ENCODE data around the gene BNC2. TPM values are rescaled to one million over a fixed set of nuclear protein-coding genes. Genes with fewer than 3 reads are reported as not detected.

BNC2 gene
- total RNA-seq, 1 experiment from 2014 or later = not detected

GRCh38 chr9:16817514-16817913, 53.0 kb downstream of the BNC2 start:
- Mint-ChIP-seq H3K36me3 (ENCODE audit: insufficient read depth, unreplicated experiment) (no peaks in the 10 kb centered on the region), H3K9me3 (ENCODE audit: low read depth, unreplicated experiment) (no peaks in the 10 kb centered on the region), H3K27ac (ENCODE audit: unreplicated experiment) (no peak overlapping the region), H3K4me1 (ENCODE audit: low read depth, unreplicated experiment) (no peaks in the 10 kb centered on the region), H3K4me3 (ENCODE audit: low read depth, unreplicated experiment) (no peak overlapping the region), H3K27me3 (ENCODE audit: unreplicated experiment) (no peaks in the 10 kb centered on the region)
- CTCF ChIA-PET = no interaction called here
- BruUV-seq (replicated peaks) = no TSS peak
- no peak for DNase-seq
- intact Hi-C loops (cut with micrococcal nuclease; ENCODE audit: unreplicated experiment) = no loop called here
- no peak for TF ChIP-seq CTCF (IDR thresholded peaks at IDR 0.05; ENCODE audit: unreplicated experiment)

GRCh38 chr9:16817002-16817401, 53.5 kb downstream of the BNC2 start:
- Mint-ChIP-seq H3K36me3 (ENCODE audit: insufficient read depth, unreplicated experiment) (no peaks in the 10 kb centered on the region), H3K27ac (ENCODE audit: unreplicated experiment) (no peak overlapping the region), H3K4me1 (ENCODE audit: low read depth, unreplicated experiment) (no peaks in the 10 kb centered on the region), H3K9me3 (ENCODE audit: low read depth, unreplicated experiment) (no peaks in the 10 kb centered on the region), H3K27me3 (ENCODE audit: unreplicated experiment) (no peaks in the 10 kb centered on the region), H3K4me3 (ENCODE audit: low read depth, unreplicated experiment) (no peak overlapping the region)
- no peak for DNase-seq
- CTCF ChIA-PET = no interaction called here
- no peak for TF ChIP-seq CTCF (IDR thresholded peaks at IDR 0.05; ENCODE audit: unreplicated experiment)
- no TSS peak for BruUV-seq (replicated peaks)
- intact Hi-C loops (cut with micrococcal nuclease; ENCODE audit: unreplicated experiment) = no loop called here

- intact Hi-C loops (cut with micrococcal nuclease; ENCODE audit: unreplicated experiment) = no loop called here
- H3K27me3 Mint-ChIP-seq (ENCODE audit: unreplicated experiment) = no peaks in the 10 kb centered on the region
- CTCF ChIA-PET = no interaction called here
- no peaks in the 10 kb centered on the region for H3K9me3 Mint-ChIP-seq (ENCODE audit: low read depth, unreplicated experiment)
- no peak overlapping the region for H3K4me3 Mint-ChIP-seq (ENCODE audit: low read depth, unreplicated experiment)
- no peak for DNase-seq
- BruUV-seq (replicated peaks) = no TSS peak
- H3K36me3 Mint-ChIP-seq (ENCODE audit: insufficient read depth, unreplicated experiment) = no peaks in the 10 kb centered on the region
- no peak overlapping the region for H3K27ac Mint-ChIP-seq (ENCODE audit: unreplicated experiment)
- no peaks in the 10 kb centered on the region for H3K4me1 Mint-ChIP-seq (ENCODE audit: low read depth, unreplicated experiment)
- TF ChIP-seq CTCF (IDR thresholded peaks at IDR 0.05; ENCODE audit: unreplicated experiment) = no peak
These were observed 54.5 kb downstream of the BNC2 start for GRCh38 chr9:16816011-16816410.

- Mint-ChIP-seq H3K27ac (ENCODE audit: unreplicated experiment) (no peak overlapping the region), H3K4me3 (ENCODE audit: low read depth, unreplicated experiment) (no peak overlapping the region), H3K36me3 (ENCODE audit: insufficient read depth, unreplicated experiment) (no peaks in the 10 kb centered on the region), H3K9me3 (ENCODE audit: low read depth, unreplicated experiment) (no peaks in the 10 kb centered on the region), H3K4me1 (ENCODE audit: low read depth, unreplicated experiment) (no peaks in the 10 kb centered on the region), H3K27me3 (ENCODE audit: unreplicated experiment) (no peaks in the 10 kb centered on the region)
- CTCF ChIA-PET = no interaction called here
- DNase-seq = no peak
- intact Hi-C loops (cut with micrococcal nuclease; ENCODE audit: unreplicated experiment) = no loop called here
- TF ChIP-seq CTCF (IDR thresholded peaks at IDR 0.05; ENCODE audit: unreplicated experiment) = no peak
- BruUV-seq (replicated peaks) = no TSS peak
These were observed 55.4 kb downstream of the BNC2 start for GRCh38 chr9:16815079-16815478.

- no peak for DNase-seq
- Mint-ChIP-seq H3K36me3 (ENCODE audit: insufficient read depth, unreplicated experiment) (no peaks in the 10 kb centered on the region), H3K4me3 (ENCODE audit: low read depth, unreplicated experiment) (no peak overlapping the region), H3K27me3 (ENCODE audit: unreplicated experiment) (no peaks in the 10 kb centered on the region), H3K9me3 (ENCODE audit: low read depth, unreplicated experiment) (no peaks in the 10 kb centered on the region), H3K4me1 (ENCODE audit: low read depth, unreplicated experiment) (no peaks in the 10 kb centered on the region), H3K27ac (ENCODE audit: unreplicated experiment) (no peak overlapping the region)
- intact Hi-C loops (cut with micrococcal nuclease; ENCODE audit: unreplicated experiment) = no loop called here
- TF ChIP-seq CTCF (IDR thresholded peaks at IDR 0.05; ENCODE audit: unreplicated experiment) = no peak
- CTCF ChIA-PET = no interaction called here
- BruUV-seq (replicated peaks) = no TSS peak
These were observed 56.6 kb downstream of the BNC2 start for GRCh38 chr9:16813838-16814237.

All from Calu3 (cell line).